Measurements from ENCODE around the gene POLR1E.

GRCh38 chr9:37514999-37515398 lies 29.3 kb downstream of the POLR1E start:
- TF ChIP-seq, protein P1, sequence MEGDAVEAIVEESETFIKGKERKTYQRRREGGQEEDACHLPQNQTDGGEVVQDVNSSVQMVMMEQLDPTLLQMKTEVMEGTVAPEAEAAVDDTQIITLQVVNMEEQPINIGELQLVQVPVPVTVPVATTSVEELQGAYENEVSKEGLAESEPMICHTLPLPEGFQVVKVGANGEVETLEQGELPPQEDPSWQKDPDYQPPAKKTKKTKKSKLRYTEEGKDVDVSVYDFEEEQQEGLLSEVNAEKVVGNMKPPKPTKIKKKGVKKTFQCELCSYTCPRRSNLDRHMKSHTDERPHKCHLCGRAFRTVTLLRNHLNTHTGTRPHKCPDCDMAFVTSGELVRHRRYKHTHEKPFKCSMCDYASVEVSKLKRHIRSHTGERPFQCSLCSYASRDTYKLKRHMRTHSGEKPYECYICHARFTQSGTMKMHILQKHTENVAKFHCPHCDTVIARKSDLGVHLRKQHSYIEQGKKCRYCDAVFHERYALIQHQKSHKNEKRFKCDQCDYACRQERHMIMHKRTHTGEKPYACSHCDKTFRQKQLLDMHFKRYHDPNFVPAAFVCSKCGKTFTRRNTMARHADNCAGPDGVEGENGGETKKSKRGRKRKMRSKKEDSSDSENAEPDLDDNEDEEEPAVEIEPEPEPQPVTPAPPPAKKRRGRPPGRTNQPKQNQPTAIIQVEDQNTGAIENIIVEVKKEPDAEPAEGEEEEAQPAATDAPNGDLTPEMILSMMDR (IDR thresholded peaks at IDR 0.05; ENCODE audit: low read depth, low read length) = no peak
- no peak for TF ChIP-seq EZH2phosphoT487 (IDR thresholded peaks at IDR 0.05; ENCODE audit: low read depth)

All from OCI-LY3 (cell line).